IPS-18a (cell line): ENCODE results near the gene MARK1.

Experiments used
- H3K27ac ChIP-seq: one replicate; pipeline ENCODE4 v1.5.1; 2013; ENCODE audit warnings: low read length
- H3K27me3 ChIP-seq: one replicate; pipeline ENCODE4 v1.6.1; 2013; ENCODE audit warnings: mild to moderate bottlenecking, low read length; ENCODE audit not compliant: control insufficient read depth, insufficient read depth
- H3K36me3 ChIP-seq: one replicate; pipeline ENCODE4 v1.6.1; 2013; ENCODE audit warnings: low read depth, low read length; ENCODE audit not compliant: control insufficient read depth
- H3K4me1 ChIP-seq: one replicate; pipeline ENCODE4 v1.6.1; 2013; ENCODE audit warnings: low read depth, low read length; ENCODE audit not compliant: control insufficient read depth
- H3K4me3 ChIP-seq: one replicate; pipeline ENCODE4 v1.5.1; 2013; ENCODE audit warnings: low read length
- H3K9ac ChIP-seq: one replicate; pipeline ENCODE4 v1.6.1; 2013; ENCODE audit warnings: mild to moderate bottlenecking, low read length, moderate library complexity
- H3K9me3 ChIP-seq: one replicate; pipeline ENCODE4 v1.6.1; 2013; ENCODE audit warnings: low read depth, low read length; ENCODE audit not compliant: control insufficient read depth

The MARK1 gene

GRCh38 chr1:220529521-220530020 lies 1.6 kb downstream of the MARK1 start:
- H3K27me3 ChIP-seq = peaks cover 13% of the 10 kb centered on the region
- H3K4me1 ChIP-seq = peaks cover 7% of the 10 kb centered on the region
- H3K27ac ChIP-seq = no peak overlapping the region
- peak overlapping the region; percentile 61 for H3K4me3 ChIP-seq
- no peaks in the 10 kb centered on the region for H3K36me3 ChIP-seq
- H3K9me3 ChIP-seq = no peaks in the 10 kb centered on the region
- H3K9ac ChIP-seq = peak overlapping the region; percentile 89

GRCh38 chr1:220533504-220534109 lies 5.7 kb downstream of the MARK1 start:
- Histone ChIP-seq H3K9ac (no peak overlapping the region), H3K36me3 (no peaks in the 10 kb centered on the region), H3K4me1 (no peaks in the 10 kb centered on the region), H3K4me3 (no peak overlapping the region), H3K27me3 (no peaks in the 10 kb centered on the region), H3K27ac (no peak overlapping the region), H3K9me3 (no peaks in the 10 kb centered on the region)

- Histone ChIP-seq H3K9ac (no peak overlapping the region), H3K4me3 (no peak overlapping the region), H3K4me1 (peaks cover 14% of the 10 kb centered on the region), H3K27me3 (no peaks in the 10 kb centered on the region), H3K27ac (no peak overlapping the region), H3K9me3 (no peaks in the 10 kb centered on the region), H3K36me3 (no peaks in the 10 kb centered on the region)
These were observed 17.0 kb downstream of the MARK1 start for GRCh38 chr1:220544901-220545303.

GRCh38 chr1:220550811-220551399 lies 23.0 kb downstream of the MARK1 start:
- Histone ChIP-seq H3K9ac (no peak overlapping the region), H3K27me3 (no peaks in the 10 kb centered on the region), H3K27ac (no peak overlapping the region), H3K9me3 (no peaks in the 10 kb centered on the region), H3K4me3 (no peak overlapping the region), H3K4me1 (no peaks in the 10 kb centered on the region), H3K36me3 (no peaks in the 10 kb centered on the region)

GRCh38 chr1:220551718-220552117 lies 23.8 kb downstream of the MARK1 start:
- Histone ChIP-seq H3K9ac (no peak overlapping the region), H3K4me3 (no peak overlapping the region), H3K27ac (no peak overlapping the region), H3K9me3 (no peaks in the 10 kb centered on the region), H3K4me1 (no peaks in the 10 kb centered on the region), H3K27me3 (no peaks in the 10 kb centered on the region), H3K36me3 (no peaks in the 10 kb centered on the region)

- Histone ChIP-seq H3K4me3 (no peak overlapping the region), H3K27me3 (no peaks in the 10 kb centered on the region), H3K9me3 (no peaks in the 10 kb centered on the region), H3K4me1 (no peaks in the 10 kb centered on the region), H3K27ac (no peak overlapping the region), H3K9ac (no peak overlapping the region), H3K36me3 (no peaks in the 10 kb centered on the region)
These were observed 24.8 kb downstream of the MARK1 start for GRCh38 chr1:220552672-220553260.

- no peak overlapping the region for H3K9ac ChIP-seq
- H3K27ac ChIP-seq = no peak overlapping the region
- H3K36me3 ChIP-seq = no peaks in the 10 kb centered on the region
- H3K4me1 ChIP-seq = no peaks in the 10 kb centered on the region
- H3K9me3 ChIP-seq = no peaks in the 10 kb centered on the region
- H3K27me3 ChIP-seq = no peaks in the 10 kb centered on the region
- H3K4me3 ChIP-seq = no peak overlapping the region
These were observed 28.7 kb downstream of the MARK1 start for GRCh38 chr1:220556641-220557040.

- no peak overlapping the region for H3K4me3 ChIP-seq
- H3K27me3 ChIP-seq = no peaks in the 10 kb centered on the region
- H3K9me3 ChIP-seq = no peaks in the 10 kb centered on the region
- H3K9ac ChIP-seq = no peak overlapping the region
- no peaks in the 10 kb centered on the region for H3K36me3 ChIP-seq
- peaks cover 11% of the 10 kb centered on the region for H3K4me1 ChIP-seq
- no peak overlapping the region for H3K27ac ChIP-seq
These were observed 35.6 kb downstream of the MARK1 start for GRCh38 chr1:220563564-220563963.

GRCh38 chr1:220564216-220564615 lies 36.3 kb downstream of the MARK1 start:
- Histone ChIP-seq H3K9ac (no peak overlapping the region), H3K4me1 (peaks cover 11% of the 10 kb centered on the region), H3K4me3 (no peak overlapping the region)

GRCh38 chr1:220565670-220566069 lies 37.7 kb downstream of the MARK1 start:
- peaks cover 11% of the 10 kb centered on the region for H3K4me1 ChIP-seq

More at GRCh38 chr1:220564216-220564615, 36.3 kb downstream of the MARK1 start:
- Histone ChIP-seq H3K36me3 (no peaks in the 10 kb centered on the region), H3K27me3 (no peaks in the 10 kb centered on the region), H3K27ac (no peak overlapping the region), H3K9me3 (no peaks in the 10 kb centered on the region)

GRCh38 chr1:220566869-220567268 lies 38.9 kb downstream of the MARK1 start:
- no peaks in the 10 kb centered on the region for H3K9me3 ChIP-seq
- no peaks in the 10 kb centered on the region for H3K36me3 ChIP-seq

More at GRCh38 chr1:220565670-220566069, 37.7 kb downstream of the MARK1 start:
- Histone ChIP-seq H3K4me3 (no peak overlapping the region), H3K9ac (no peak overlapping the region), H3K36me3 (no peaks in the 10 kb centered on the region), H3K27me3 (no peaks in the 10 kb centered on the region), H3K27ac (no peak overlapping the region), H3K9me3 (no peaks in the 10 kb centered on the region)

GRCh38 chr1:220572416-220572815 lies 44.5 kb downstream of the MARK1 start:
- Histone ChIP-seq H3K4me3 (no peak overlapping the region), H3K9me3 (peaks cover 12% of the 10 kb centered on the region), H3K4me1 (no peaks in the 10 kb centered on the region), H3K27me3 (no peaks in the 10 kb centered on the region), H3K27ac (no peak overlapping the region), H3K9ac (no peak overlapping the region), H3K36me3 (no peaks in the 10 kb centered on the region)

More at GRCh38 chr1:220566869-220567268, 38.9 kb downstream of the MARK1 start:
- Histone ChIP-seq H3K4me3 (no peak overlapping the region), H3K9ac (no peak overlapping the region), H3K4me1 (peaks cover 11% of the 10 kb centered on the region), H3K27ac (no peak overlapping the region), H3K27me3 (no peaks in the 10 kb centered on the region)
